WTC11 (cell line): ENCODE data around the gene RARB. TPM values are rescaled to one million over a fixed set of nuclear protein-coding genes. Genes with fewer than 3 reads are reported as not detected.

Experiments
- ATAC-seq: fragments of 200-7000 bp; cut with Tn5 transposase; 2 replicates; pipeline ENCODE4 v1.10.0; 2021; ENCODE audit warnings: mild to moderate bottlenecking, moderate library complexity
- CTCF ChIA-PET: fragments of 300-600 bp; sonication (Branson Sonifier 250); formaldehyde crosslinking; loops from one replicate; lab custom pipeline; 2021; ENCODE audit warnings: antibody characterized with exemption; lab: Charles Lee
- POLR2A ChIA-PET: fragments of 350-600 bp; sonication (Branson Sonifier 250); formaldehyde crosslinking; loops from one replicate; lab custom pipeline; 2021; ENCODE audit warnings: antibody characterized with exemption; lab: Charles Lee
- DNase-seq: peaks from one replicate; pipeline ENCODE4 v3.0.0; 2021; ENCODE audit warnings: low spot score
- H3K27ac Mint-ChIP-seq: 2 replicates; pipeline ENCODE4 v1.8.0; 2021; ENCODE audit warnings: mixed read lengths
- H3K27me3 Mint-ChIP-seq: 2 replicates; pipeline ENCODE4 v1.8.0; 2021; ENCODE audit warnings: low read depth, mild to moderate bottlenecking, moderate library complexity, mixed read lengths
- H3K36me3 Mint-ChIP-seq: 2 replicates; pipeline ENCODE4 v1.8.0; 2021; ENCODE audit warnings: mixed read lengths
- H3K4me1 Mint-ChIP-seq: 2 replicates; pipeline ENCODE4 v1.8.0; 2022; ENCODE audit warnings: mixed read lengths
- H3K4me3 Mint-ChIP-seq: 2 replicates; pipeline ENCODE4 v1.8.0; 2021; ENCODE audit warnings: mild to moderate bottlenecking, moderate library complexity, mixed read lengths
- H3K9me3 Mint-ChIP-seq: 2 replicates; pipeline ENCODE4 v1.8.0; 2021; ENCODE audit warnings: mixed read lengths
- AR ChIP-seq: fragments of 250-450 bp; sonication (Bioruptor Pico); IDR thresholded peaks from 2 replicates; pipeline ENCODE4 v1.9.0; 2021; ENCODE audit warnings: mild to moderate bottlenecking
- CREB1 ChIP-seq: sonication (generic); formaldehyde crosslinking; IDR thresholded peaks from 2 replicates; pipeline ENCODE4 v1.8.0; 2023; ENCODE audit warnings: mild to moderate bottlenecking, missing genetic modification reagents
- CTCF ChIP-seq: fragments of 200-600 bp; IDR thresholded peaks from 2 replicates; pipeline ENCODE4 v1.8.0; 2022; ENCODE audit warnings: antibody characterized with exemption
- GTF2I ChIP-seq: fragments of 250-450 bp; sonication (Bioruptor Pico); conservative IDR thresholded peaks from 2 replicates; pipeline ENCODE4 v1.4.0; 2021; ENCODE audit warnings: mild to moderate bottlenecking
- KAT7 ChIP-seq: sonication (generic); formaldehyde crosslinking; IDR thresholded peaks from 2 replicates; pipeline ENCODE4 v1.8.1; 2023; ENCODE audit warnings: missing genetic modification reagents, mild to moderate bottlenecking, borderline replicate concordance
- NFYB ChIP-seq: sonication (generic); formaldehyde crosslinking; conservative IDR thresholded peaks from 2 replicates; pipeline ENCODE4 v1.8.0; 2022; ENCODE audit warnings: low read depth, missing genetic modification reagents
- NR2C2 ChIP-seq: sonication (generic); formaldehyde crosslinking; IDR thresholded peaks from 2 replicates; pipeline ENCODE4 v1.8.0; 2022; ENCODE audit warnings: mild to moderate bottlenecking, missing genetic modification reagents
- NR3C1 ChIP-seq: sonication (generic); formaldehyde crosslinking; conservative IDR thresholded peaks from 2 replicates; pipeline ENCODE4 v1.8.1; 2023; ENCODE audit warnings: low read depth, mild to moderate bottlenecking, missing genetic modification reagents
- OVOL2 ChIP-seq: fragments of 250-450 bp; sonication (Bioruptor Pico); IDR thresholded peaks from 2 replicates; pipeline ENCODE4 v1.9.0; 2021; ENCODE audit warnings: mild to moderate bottlenecking, borderline replicate concordance
- ZNF396 ChIP-seq: fragments of 250-450 bp; sonication (Bioruptor Pico); IDR thresholded peaks from 2 replicates; pipeline ENCODE4 v1.8.0; 2021; ENCODE audit warnings: mild to moderate bottlenecking, moderate library complexity, borderline replicate concordance
- ZNF532 ChIP-seq: fragments of 250-450 bp; sonication (Bioruptor Pico); IDR thresholded peaks from 2 replicates; pipeline ENCODE4 v1.9.0; 2021; ENCODE audit warnings: mild to moderate bottlenecking, borderline replicate concordance
- ZNF671 ChIP-seq: fragments of 250-450 bp; sonication (Bioruptor Pico); IDR thresholded peaks from 2 replicates; pipeline ENCODE4 v1.8.0; 2021; ENCODE audit warnings: mild to moderate bottlenecking
- total RNA-seq: library from RNA; stranded (reverse); gene quantifications from 3 replicates; pipeline ENCODE4 v1.2.3, GENCODE V29; 2021
- TF ChIP-seq, protein P1 (sequence below): sonication (generic); formaldehyde crosslinking; IDR thresholded peaks from 2 replicates; pipeline ENCODE4 v1.8.1; 2022; ENCODE audit warnings: mild to moderate bottlenecking, moderate library complexity, missing genetic modification reagents
- TF ChIP-seq, protein P2 (sequence below): sonication (generic); formaldehyde crosslinking; IDR thresholded peaks from 2 replicates; pipeline ENCODE4 v1.8.0; 2022; ENCODE audit warnings: mild to moderate bottlenecking, missing genetic modification reagents
- TF ChIP-seq, protein P3 (sequence below): fragments of 250-450 bp; sonication (Bioruptor Pico); IDR thresholded peaks from 2 replicates; pipeline ENCODE4 v1.9.0; 2021; ENCODE audit warnings: mild to moderate bottlenecking

Gene RARB
- total RNA-seq, 1 experiment from 2014 or later = not detected

DNA sequence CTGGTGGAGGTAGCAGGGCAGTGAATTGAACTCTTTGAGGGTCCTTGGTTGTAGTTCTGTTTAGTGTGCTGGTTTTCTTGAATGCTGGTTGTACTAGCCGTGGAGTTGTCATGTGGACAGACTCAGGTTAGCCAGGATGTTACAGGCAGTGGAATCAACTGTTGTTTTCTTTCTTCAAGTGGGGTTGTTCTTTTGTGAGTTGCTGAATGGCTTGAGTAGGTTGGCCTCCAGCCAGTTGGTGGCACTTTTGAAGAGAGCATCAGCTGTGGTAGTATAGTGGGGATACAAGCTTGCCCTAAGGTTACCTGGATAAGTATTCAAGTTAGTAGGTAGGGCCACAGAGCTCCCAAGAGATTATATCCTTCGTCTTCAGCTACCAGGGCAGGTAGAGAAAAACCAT lies 31.8 kb upstream of the RARB start:
- Mint-ChIP-seq H3K27ac (no peak overlapping the region), H3K27me3 (no peaks in the 10 kb centered on the region), H3K9me3 (peaks cover 29% of the 10 kb centered on the region), H3K36me3 (no peaks in the 10 kb centered on the region), H3K4me1 (peaks cover 4% of the 10 kb centered on the region; the same call in 1 of the 2 replicates), H3K4me3 (no peak overlapping the region)
- ATAC-seq (no peak), DNase-seq (no peak)
- CTCF ChIA-PET = no interaction called here
- no peak for TF ChIP-seq ZNF396 (CRISPR knock-in tag)
- no peak for TF ChIP-seq ZNF671 (CRISPR knock-in tag)
- no peak for TF ChIP-seq KAT7
- TF ChIP-seq ZNF532 (CRISPR knock-in tag) = no peak
- TF ChIP-seq, protein P1, sequence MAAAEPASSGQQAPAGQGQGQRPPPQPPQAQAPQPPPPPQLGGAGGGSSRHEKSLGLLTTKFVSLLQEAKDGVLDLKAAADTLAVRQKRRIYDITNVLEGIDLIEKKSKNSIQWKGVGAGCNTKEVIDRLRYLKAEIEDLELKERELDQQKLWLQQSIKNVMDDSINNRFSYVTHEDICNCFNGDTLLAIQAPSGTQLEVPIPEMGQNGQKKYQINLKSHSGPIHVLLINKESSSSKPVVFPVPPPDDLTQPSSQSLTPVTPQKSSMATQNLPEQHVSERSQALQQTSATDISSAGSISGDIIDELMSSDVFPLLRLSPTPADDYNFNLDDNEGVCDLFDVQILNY (CRISPR knock-in tag) = no peak
- TF ChIP-seq GTF2I = no peak
- no peak for TF ChIP-seq AR
- POLR2A ChIA-PET = no interaction called here

GRCh38 chr3:25396686-25397085 lies 31.4 kb upstream of the RARB start:
- ATAC-seq = no peak
- H3K4me1 Mint-ChIP-seq = peaks cover 4% of the 10 kb centered on the region; the same call in 1 of the 2 replicates
- CTCF ChIA-PET = no interaction called here
- H3K4me3 Mint-ChIP-seq = no peak overlapping the region
- POLR2A ChIA-PET = no interaction called here
- H3K9me3 Mint-ChIP-seq = peaks cover 25% of the 10 kb centered on the region
- H3K27me3 Mint-ChIP-seq = no peaks in the 10 kb centered on the region
- DNase-seq = no peak
- no peaks in the 10 kb centered on the region for H3K36me3 Mint-ChIP-seq
- no peak overlapping the region for H3K27ac Mint-ChIP-seq
- TF ChIP-seq NR2C2 = no peak
- TF ChIP-seq, protein P1 (CRISPR knock-in tag) = no peak

GRCh38 chr3:25397150-25397549 lies 30.9 kb upstream of the RARB start:
- H3K27ac Mint-ChIP-seq = no peak overlapping the region
- no peak for ATAC-seq
- peaks cover 4% of the 10 kb centered on the region; the same call in 1 of the 2 replicates for H3K4me1 Mint-ChIP-seq
- H3K36me3 Mint-ChIP-seq = no peaks in the 10 kb centered on the region
- no peak for TF ChIP-seq CTCF
- TF ChIP-seq, protein P2, sequence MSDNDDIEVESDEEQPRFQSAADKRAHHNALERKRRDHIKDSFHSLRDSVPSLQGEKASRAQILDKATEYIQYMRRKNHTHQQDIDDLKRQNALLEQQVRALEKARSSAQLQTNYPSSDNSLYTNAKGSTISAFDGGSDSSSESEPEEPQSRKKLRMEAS (CRISPR knock-in tag) = no peak
- no peak for TF ChIP-seq AR
- no peak for TF ChIP-seq NFYB (CRISPR knock-in tag)
- TF ChIP-seq, protein P3, sequence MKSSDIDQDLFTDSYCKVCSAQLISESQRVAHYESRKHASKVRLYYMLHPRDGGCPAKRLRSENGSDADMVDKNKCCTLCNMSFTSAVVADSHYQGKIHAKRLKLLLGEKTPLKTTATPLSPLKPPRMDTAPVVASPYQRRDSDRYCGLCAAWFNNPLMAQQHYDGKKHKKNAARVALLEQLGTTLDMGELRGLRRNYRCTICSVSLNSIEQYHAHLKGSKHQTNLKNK (CRISPR knock-in tag) = no peak
- TF ChIP-seq NR3C1 (CRISPR knock-in tag) = no peak
- TF ChIP-seq CREB1 = no peak
- no peak for TF ChIP-seq OVOL2 (CRISPR knock-in tag)
- TF ChIP-seq, all 79 proteins: peak for 0
- POLR2A ChIA-PET = no interaction called here
- Mint-ChIP-seq H3K9me3 (peaks cover 21% of the 10 kb centered on the region), H3K27me3 (no peaks in the 10 kb centered on the region), H3K4me3 (no peak overlapping the region)
- no peak for DNase-seq
- CTCF ChIA-PET = no interaction called here
